C4-2B (cell line): Measurements from ENCODE around the gene ZNF513.

Experiments used
- ZFX ChIP-seq: fragments of 450-650 bp; IDR thresholded peaks from 2 replicates; pipeline ENCODE4 v1.6.1; 2017
- TF ChIP-seq, protein P1 (sequence below): fragments of 450-650 bp; conservative IDR thresholded peaks from 2 replicates; pipeline ENCODE4 v1.5.1; 2017; ENCODE audit warnings: mild to moderate bottlenecking

DNA sequence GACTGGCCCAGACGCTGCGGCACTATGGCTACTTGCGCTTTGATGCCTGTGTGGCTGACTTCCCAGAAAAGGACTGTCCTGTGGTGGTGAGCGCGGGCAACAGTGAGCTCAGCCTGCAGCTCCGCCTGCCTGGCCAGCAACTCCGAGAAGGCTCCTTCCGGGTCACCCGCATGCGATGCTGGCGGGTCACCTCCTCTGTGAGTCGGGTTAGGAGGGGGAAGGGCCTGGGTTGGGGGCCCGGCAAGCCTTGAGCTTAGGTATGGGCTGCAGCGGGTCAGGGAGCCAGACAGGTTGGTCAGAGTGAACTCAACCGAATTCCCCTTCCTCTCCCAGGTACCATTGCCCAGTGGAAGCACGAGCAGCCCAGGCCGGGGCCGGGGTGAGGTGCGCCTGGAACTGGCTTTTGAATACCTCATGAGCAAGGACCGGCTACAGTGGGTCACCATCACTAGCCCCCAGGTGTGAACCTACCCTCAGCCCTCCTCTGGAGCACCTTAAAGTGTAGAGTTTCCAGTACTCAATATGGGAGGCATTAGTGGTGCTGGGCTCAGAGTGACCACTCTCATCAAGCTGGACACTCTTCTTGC is 4.9 kb downstream of the ZNF513 start:
- TF ChIP-seq, protein P1, sequence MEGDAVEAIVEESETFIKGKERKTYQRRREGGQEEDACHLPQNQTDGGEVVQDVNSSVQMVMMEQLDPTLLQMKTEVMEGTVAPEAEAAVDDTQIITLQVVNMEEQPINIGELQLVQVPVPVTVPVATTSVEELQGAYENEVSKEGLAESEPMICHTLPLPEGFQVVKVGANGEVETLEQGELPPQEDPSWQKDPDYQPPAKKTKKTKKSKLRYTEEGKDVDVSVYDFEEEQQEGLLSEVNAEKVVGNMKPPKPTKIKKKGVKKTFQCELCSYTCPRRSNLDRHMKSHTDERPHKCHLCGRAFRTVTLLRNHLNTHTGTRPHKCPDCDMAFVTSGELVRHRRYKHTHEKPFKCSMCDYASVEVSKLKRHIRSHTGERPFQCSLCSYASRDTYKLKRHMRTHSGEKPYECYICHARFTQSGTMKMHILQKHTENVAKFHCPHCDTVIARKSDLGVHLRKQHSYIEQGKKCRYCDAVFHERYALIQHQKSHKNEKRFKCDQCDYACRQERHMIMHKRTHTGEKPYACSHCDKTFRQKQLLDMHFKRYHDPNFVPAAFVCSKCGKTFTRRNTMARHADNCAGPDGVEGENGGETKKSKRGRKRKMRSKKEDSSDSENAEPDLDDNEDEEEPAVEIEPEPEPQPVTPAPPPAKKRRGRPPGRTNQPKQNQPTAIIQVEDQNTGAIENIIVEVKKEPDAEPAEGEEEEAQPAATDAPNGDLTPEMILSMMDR: no peak
- no peak for TF ChIP-seq ZFX
